Measurements from ENCODE around the gene CAB39. TPM values are rescaled to one million over a fixed set of nuclear protein-coding genes. Genes with fewer than 3 reads are reported as not detected.

The CAB39 gene
- total RNA-seq, 1 donor from 2014 or later: 78.7 TPM

DNA sequence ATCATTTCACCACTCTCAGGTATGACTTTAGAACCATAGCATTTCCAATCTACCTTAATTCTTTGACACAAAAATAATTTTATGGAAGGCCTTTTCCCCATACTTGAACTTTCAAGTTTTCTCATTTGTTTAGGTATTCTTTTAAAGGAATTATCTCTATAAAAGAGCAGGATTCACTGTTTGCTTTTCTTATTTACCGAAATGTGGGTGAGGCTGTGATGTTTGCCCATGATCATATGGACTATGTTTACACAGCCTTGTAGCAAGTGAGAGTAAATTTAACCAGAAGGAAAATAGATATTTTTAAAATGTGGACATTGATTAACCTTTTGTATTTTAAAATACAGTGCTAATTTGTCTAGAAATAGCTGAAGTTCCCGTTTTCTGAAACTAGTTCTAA lies 26.3 kb downstream of the CAB39 start:
- no peak for ATAC-seq

GRCh38 chr2:230739961-230740360 lies 27.3 kb downstream of the CAB39 start:
- H3K36me3 ChIP-seq: peaks cover 4% of the 10 kb centered on the region
- no peaks in the 10 kb centered on the region for H3K27me3 ChIP-seq (ENCODE audit: low read depth)
- H3K4me3 ChIP-seq: no peak overlapping the region
- no peak for TF ChIP-seq CTCF (IDR thresholded peaks at IDR 0.05)
- no peak overlapping the region for H3K27ac ChIP-seq
- peaks cover 48% of the 10 kb centered on the region for H3K4me1 ChIP-seq
- DNase-seq (no peak), ATAC-seq (no peak)
- no peaks in the 10 kb centered on the region for H3K9me3 ChIP-seq
- intact Hi-C loops (cut with DNase I): no loop called here

More for the DNA sequence above, 26.3 kb downstream of the CAB39 start:
- no peak overlapping the region for H3K4me3 ChIP-seq
- peaks cover 58% of the 10 kb centered on the region for H3K4me1 ChIP-seq
- no peaks in the 10 kb centered on the region for H3K9me3 ChIP-seq
- peak overlapping the region; percentile 70 for H3K27ac ChIP-seq
- intact Hi-C loops (cut with DNase I): no loop called here
- peaks cover 4% of the 10 kb centered on the region for H3K36me3 ChIP-seq
- H3K27me3 ChIP-seq (ENCODE audit: low read depth): no peaks in the 10 kb centered on the region
- DNase-seq: no peak
- TF ChIP-seq CTCF (IDR thresholded peaks at IDR 0.05): no peak

- intact Hi-C loops (cut with DNase I): no loop called here
- peaks cover 20% of the 10 kb centered on the region for H3K4me1 ChIP-seq
- no peak overlapping the region for H3K4me3 ChIP-seq
- H3K27ac ChIP-seq: no peak overlapping the region
- no peaks in the 10 kb centered on the region for H3K9me3 ChIP-seq
- peaks cover 13% of the 10 kb centered on the region for H3K36me3 ChIP-seq
- ATAC-seq (no peak), DNase-seq (no peak)
- TF ChIP-seq CTCF (IDR thresholded peaks at IDR 0.05): no peak
- no peaks in the 10 kb centered on the region for H3K27me3 ChIP-seq (ENCODE audit: low read depth)
These were observed 30.1 kb downstream of the CAB39 start for GRCh38 chr2:230742781-230743180.

GRCh38 chr2:230746213-230746612 lies 33.6 kb downstream of the CAB39 start:
- H3K4me3 ChIP-seq: no peak overlapping the region
- H3K36me3 ChIP-seq: peaks cover 12% of the 10 kb centered on the region
- no peaks in the 10 kb centered on the region for H3K9me3 ChIP-seq
- DNase-seq (no peak), ATAC-seq (no peak)
- intact Hi-C loops (cut with DNase I): no loop called here
- no peak overlapping the region for H3K27ac ChIP-seq
- TF ChIP-seq CTCF (IDR thresholded peaks at IDR 0.05): no peak
- no peaks in the 10 kb centered on the region for H3K27me3 ChIP-seq (ENCODE audit: low read depth)
- peaks cover 7% of the 10 kb centered on the region for H3K4me1 ChIP-seq

DNA sequence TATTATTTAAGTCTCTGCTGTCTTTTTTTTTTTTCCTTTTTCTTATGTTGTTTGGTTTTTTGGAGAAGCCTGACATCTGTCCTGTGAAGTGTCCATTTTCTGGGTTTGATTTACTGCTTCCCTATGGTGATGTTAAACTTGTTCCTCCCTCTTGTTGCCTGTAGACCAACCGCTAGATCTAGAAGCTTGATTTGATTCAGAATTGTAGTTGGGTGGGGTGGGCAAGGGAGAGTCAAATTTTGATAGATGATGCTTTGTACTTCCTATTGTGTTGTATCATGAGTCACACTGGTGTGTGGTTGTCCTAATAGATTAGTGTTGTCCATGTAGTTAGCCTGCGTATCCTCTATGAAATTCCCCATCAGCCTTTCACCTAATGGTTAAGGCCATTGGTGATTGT lies 35.4 kb downstream of the CAB39 start:
- ATAC-seq (no peak), DNase-seq (no peak)
- no peak for TF ChIP-seq CTCF (IDR thresholded peaks at IDR 0.05)
- no peak overlapping the region for H3K27ac ChIP-seq
- H3K36me3 ChIP-seq: peaks cover 10% of the 10 kb centered on the region
- H3K27me3 ChIP-seq (ENCODE audit: low read depth): no peaks in the 10 kb centered on the region
- H3K4me3 ChIP-seq: no peak overlapping the region
- no peaks in the 10 kb centered on the region for H3K9me3 ChIP-seq
- intact Hi-C loops (cut with DNase I): no loop called here
- H3K4me1 ChIP-seq: peaks cover 7% of the 10 kb centered on the region

DNA sequence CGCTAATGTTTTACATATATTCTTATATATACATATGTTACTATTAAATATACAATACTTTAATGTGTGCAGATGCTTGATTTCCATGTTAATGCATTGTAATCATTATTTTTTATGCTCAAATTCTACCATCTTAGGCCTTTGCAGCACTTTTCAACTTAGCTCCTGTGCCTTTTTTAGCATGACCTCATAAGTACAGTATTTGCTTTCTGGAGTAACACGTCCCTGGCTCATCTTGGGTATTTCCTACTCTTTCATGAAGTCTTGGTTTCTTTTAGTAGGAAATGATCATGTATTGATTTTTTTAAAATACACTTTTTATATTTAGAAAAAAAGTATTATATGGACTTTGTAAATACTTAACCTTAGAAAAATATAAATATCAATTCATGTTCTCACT lies 36.5 kb downstream of the CAB39 start:
- TF ChIP-seq CTCF (IDR thresholded peaks at IDR 0.05): no peak
- intact Hi-C loops (cut with DNase I): no loop called here
- Histone ChIP-seq H3K27me3 (ENCODE audit: low read depth) (no peaks in the 10 kb centered on the region), H3K4me3 (no peak overlapping the region), H3K36me3 (peaks cover 10% of the 10 kb centered on the region), H3K4me1 (peaks cover 7% of the 10 kb centered on the region), H3K9me3 (no peaks in the 10 kb centered on the region), H3K27ac (no peak overlapping the region)
- ATAC-seq (no peak), DNase-seq (no peak)
